ENCODE data around the gene KRTAP19-5.
"Not testable (repeated sequence)": the region's sequence is repeated elsewhere in the genome, so short reads cannot be mapped to it uniquely, and the experiment has no call there.

KRTAP19-5 gene

GRCh38 chr21:30502041-30502440 is at the start of gene KRTAP19-5:
Gene KRTAP19-5 (minus strand): TSS chr21:30502141. CDS start chr21:30502090, 51 bp downstream.
- no peak within 1 kb of the TSS for H3K4me3 ChIP-seq

GRCh38 chr21:30541764-30542163 is 39.8 kb upstream of the KRTAP19-5 start, which contains the start of gene KRTAP19-6:
Gene KRTAP19-6 (minus strand): TSS chr21:30541864. CDS start chr21:30541833, 31 bp downstream.
- no peak within 1 kb of the TSS for H3K4me3 ChIP-seq
- no peak within 1 kb of the TSS for H3K27ac ChIP-seq

More at GRCh38 chr21:30502041-30502440, at the start of gene KRTAP19-5:
- no peak within 1 kb of the TSS for H3K27ac ChIP-seq

GRCh38 chr21:30518876-30519275 is 16.9 kb upstream of the KRTAP19-5 start:
- H3K27ac ChIP-seq = no peak overlapping the region

GRCh38 chr21:30515681-30516080 is 13.7 kb upstream of the KRTAP19-5 start:
- no peak overlapping the region for H3K27ac ChIP-seq

More at GRCh38 chr21:30518876-30519275, 16.9 kb upstream of the KRTAP19-5 start:
- no peak overlapping the region for H3K4me3 ChIP-seq

GRCh38 chr21:30505621-30506205 is 3.8 kb upstream of the KRTAP19-5 start:
- not testable (repeated sequence) for H3K4me3 ChIP-seq, H3K27ac ChIP-seq

More at GRCh38 chr21:30515681-30516080, 13.7 kb upstream of the KRTAP19-5 start:
- no peak overlapping the region for H3K4me3 ChIP-seq

GRCh38 chr21:30497065-30497464 is 4.9 kb downstream of the KRTAP19-5 start, which contains the start of gene KRTAP19-4:
Gene KRTAP19-4 (minus strand): TSS chr21:30497165. CDS start chr21:30497110, 55 bp downstream.
- H3K27ac ChIP-seq = no peak within 1 kb of the TSS
- no peak within 1 kb of the TSS for H3K4me3 ChIP-seq

- Histone ChIP-seq H3K27ac (no peak within 1 kb of the TSS), H3K4me3 (no peak within 1 kb of the TSS)
Observed at GRCh38 chr21:30491963-30492428, 9.9 kb downstream of the KRTAP19-5 start, which contains the start of gene KRTAP19-3. Gene KRTAP19-3 (minus strand): TSS chr21:30492013. CDS start chr21:30491957, 56 bp downstream.

GRCh38 chr21:30487336-30487735 is 14.6 kb downstream of the KRTAP19-5 start, which contains the start of gene KRTAP19-2:
Gene KRTAP19-2 (minus strand): TSS chr21:30487436. CDS start chr21:30487348, 88 bp downstream.
- Histone ChIP-seq H3K4me3 (no peak within 1 kb of the TSS), H3K27ac (no peak within 1 kb of the TSS)

- no peak overlapping the region for H3K4me3 ChIP-seq
Observed at GRCh38 chr21:30486180-30486579, 15.8 kb downstream of the KRTAP19-5 start.

GRCh38 chr21:30482130-30482529 is 19.8 kb downstream of the KRTAP19-5 start:
- H3K27ac ChIP-seq = no peak overlapping the region
- H3K4me3 ChIP-seq = no peak overlapping the region

More at GRCh38 chr21:30486180-30486579, 15.8 kb downstream of the KRTAP19-5 start:
- no peak overlapping the region for H3K27ac ChIP-seq

GRCh38 chr21:30480145-30480544 is 21.8 kb downstream of the KRTAP19-5 start, which contains the start of gene KRTAP19-1:
Gene KRTAP19-1 (minus strand): TSS chr21:30480367. CDS start chr21:30480317, 50 bp downstream.
- no peak within 1 kb of the TSS for H3K4me3 ChIP-seq
- H3K27ac ChIP-seq = no peak within 1 kb of the TSS

GRCh38 chr21:30479259-30479658 is 22.7 kb downstream of the KRTAP19-5 start:
- Histone ChIP-seq H3K4me3 (no peak overlapping the region), H3K27ac (no peak overlapping the region)

- H3K4me3 ChIP-seq = no peak overlapping the region
Observed at GRCh38 chr21:30478004-30478403, 23.9 kb downstream of the KRTAP19-5 start.

GRCh38 chr21:30468900-30469714 is 32.8 kb downstream of the KRTAP19-5 start:
- Histone ChIP-seq H3K4me3 (no peak overlapping the region), H3K27ac (no peak overlapping the region)

More at GRCh38 chr21:30478004-30478403, 23.9 kb downstream of the KRTAP19-5 start:
- no peak overlapping the region for H3K27ac ChIP-seq

GRCh38 chr21:30463713-30464112 is 38.2 kb downstream of the KRTAP19-5 start:
- Histone ChIP-seq H3K4me3 (no peak overlapping the region), H3K27ac (no peak overlapping the region)
